GM18951 (cell line): Measurements from ENCODE around the gene KRTAP4-11.
"Not testable (repeated sequence)": the region's sequence is repeated elsewhere in the genome, so short reads cannot be mapped to it uniquely, and the experiment has no call there.

Experiments
- POLR2A ChIP-seq: IDR thresholded peaks from 4 replicates; pipeline ENCODE4 v1.6.1; 2011; ENCODE audit warnings: mild to moderate bottlenecking; ENCODE audit not compliant: insufficient read length, insufficient read depth; ENCODE audit errors: extremely low read depth
- in situ Hi-C: fragments of 300-500 bp; cut with MboI; formaldehyde crosslinking; loops from one replicate; pipeline ENCODE4 v1.12.0; 2022; ENCODE audit warnings: low sequenced_read_pairs, mixed read lengths, inconsistent platforms; ENCODE audit not compliant: unreplicated experiment

KRTAP4-11 gene

GRCh38 chr17:41116297-41116696 lies 1.9 kb downstream of the KRTAP4-11 start:
- TF ChIP-seq POLR2A = no peak
- in situ Hi-C loops = no loop called here

GRCh38 chr17:41111151-41111885 lies 6.9 kb downstream of the KRTAP4-11 start:
- in situ Hi-C loops = no loop called here
- TF ChIP-seq POLR2A = no peak

- in situ Hi-C loops = not testable (repeated sequence)
Observed at GRCh38 chr17:41108728-41109386, 9.3 kb downstream of the KRTAP4-11 start.

- in situ Hi-C loops = no loop called here
- no peak for TF ChIP-seq POLR2A
Observed at GRCh38 chr17:41107941-41108450, 10.2 kb downstream of the KRTAP4-11 start.

- in situ Hi-C loops = not testable (repeated sequence)
Observed at GRCh38 chr17:41105347-41105746, 12.8 kb downstream of the KRTAP4-11 start, which contains the start of gene KRTAP4-9. Gene KRTAP4-9 (plus strand): TSS chr17:41105389. CDS start chr17:41105389, 0 bp downstream.

GRCh38 chr17:41104386-41105038 lies 13.7 kb downstream of the KRTAP4-11 start:
- in situ Hi-C loops = not testable (repeated sequence)

- TF ChIP-seq POLR2A = no peak
- in situ Hi-C loops = no loop called here
Observed at GRCh38 chr17:41103896-41104295, 14.3 kb downstream of the KRTAP4-11 start.

- in situ Hi-C loops = no loop called here
- TF ChIP-seq POLR2A = no peak
Observed at GRCh38 chr17:41101586-41102259, 16.4 kb downstream of the KRTAP4-11 start, which contains the start of gene KRTAP4-16. Gene KRTAP4-16 (minus strand): TSS chr17:41102209. CDS start chr17:41102209, 0 bp downstream.

- in situ Hi-C loops = not testable (repeated sequence)
Observed at GRCh38 chr17:41099682-41100480, 18.3 kb downstream of the KRTAP4-11 start.

- no peak for TF ChIP-seq POLR2A
- in situ Hi-C loops = no loop called here
Observed at GRCh38 chr17:41098481-41098880, 19.7 kb downstream of the KRTAP4-11 start.

GRCh38 chr17:41098042-41098441 lies 20.1 kb downstream of the KRTAP4-11 start, which contains the start of gene KRTAP4-8:
Gene KRTAP4-8 (minus strand): TSS chr17:41098142. CDS start chr17:41098084, 58 bp downstream.
- in situ Hi-C loops = no loop called here
- no peak for TF ChIP-seq POLR2A

- in situ Hi-C loops = no loop called here
- TF ChIP-seq POLR2A = no peak
Observed at GRCh38 chr17:41096055-41096454, 22.1 kb downstream of the KRTAP4-11 start.

GRCh38 chr17:41088760-41089352 lies 29.3 kb downstream of the KRTAP4-11 start:
- in situ Hi-C loops = not testable (repeated sequence)

GRCh38 chr17:41084100-41084856 lies 33.9 kb downstream of the KRTAP4-11 start, which contains the start of gene KRTAP4-7:
Gene KRTAP4-7 (plus strand): TSS chr17:41084150. CDS start chr17:41084207, 57 bp downstream.
- in situ Hi-C loops = not testable (repeated sequence)

- in situ Hi-C loops = not testable (repeated sequence)
Observed at GRCh38 chr17:41083427-41083826, 34.7 kb downstream of the KRTAP4-11 start.
